ENCODE data around the gene HGD. TPM values are rescaled to one million over a fixed set of nuclear protein-coding genes. Genes with fewer than 3 reads are reported as not detected.

HGD gene
- total RNA-seq, 1 experiment from 2014 or later, result 0.33 TPM

DNA sequence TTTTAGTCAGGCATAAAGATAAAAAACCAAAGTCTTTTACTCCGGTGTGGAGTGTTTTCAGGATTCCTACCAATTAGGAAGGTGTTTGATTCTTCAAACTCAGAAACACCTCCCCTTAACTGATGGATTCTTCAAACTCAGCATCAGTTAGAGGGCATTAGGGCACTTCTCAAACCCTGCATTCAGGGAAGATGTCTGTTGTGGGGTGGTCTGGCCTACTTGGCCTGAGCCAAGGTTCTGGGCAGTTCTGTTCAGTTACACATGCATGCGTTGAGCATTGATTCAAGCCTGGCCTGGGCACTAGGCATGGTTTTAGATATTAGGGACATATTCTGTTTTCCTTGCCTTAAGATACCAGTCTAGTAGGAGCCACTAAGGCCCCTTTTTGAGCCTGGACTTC, 1.0 kb downstream of the HGD start:
- no peaks in the 10 kb centered on the region for H3K79me2 ChIP-seq (ENCODE audit: insufficient read depth, low read length)
- Mint-ChIP-seq H3K9me3 (peaks cover 7 to 8% of the 10 kb centered on the region in 2 experiments; a peak in 4 of 5 replicates), H3K4me3 (no peak overlapping the region), H3K27ac (peak overlapping the region; percentile 91 to 98 (median 94); a peak in 6 of 7 replicates), H3K4me1 (peaks cover 63 to 69% of the 10 kb centered on the region in 2 experiments), H3K36me3 (ENCODE audit: insufficient read depth in 1 of 3, low read depth in 3 of 3) (peaks cover 0 to 8% (median 8%) of the 10 kb centered on the region in 3 experiments; a peak in 5 of 7 replicates), H3K27me3 (ENCODE audit: low read depth) (no peaks in the 10 kb centered on the region)
- no peak overlapping the region for H3K23ac ChIP-seq (ENCODE audit: insufficient read length, low read depth, low read length)
- H2AFZ ChIP-seq (ENCODE audit: low read length), result no peak overlapping the region
- DNase-seq, result no peak
- H3K79me1 ChIP-seq (ENCODE audit: insufficient read depth, low read depth, low read length, poor library complexity, severe bottlenecking), result no peaks in the 10 kb centered on the region
- H3K27me3 ChIP-seq (ENCODE audit: insufficient read depth, low read length), result no peaks in the 10 kb centered on the region
- H3K4me1 ChIP-seq (ENCODE audit: insufficient read depth, low read length), result peaks cover 3% of the 10 kb centered on the region; the same call in 1 of the 2 replicates
- no peak overlapping the region for H4K8ac ChIP-seq (replicated peaks; ENCODE audit: insufficient read length, low read depth, low read length)
- no peak overlapping the region for H2BK120ac ChIP-seq (ENCODE audit: low read depth, low read length, poor library complexity, severe bottlenecking)
- H3K27ac ChIP-seq (ENCODE audit: insufficient read length, low read depth, low read length), result no peak overlapping the region
- H3K56ac ChIP-seq (ENCODE audit: insufficient read length, low read depth, low read length), result no peak overlapping the region
- H3K9me3 ChIP-seq (ENCODE audit: control insufficient read depth, low read depth, low read length), result no peaks in the 10 kb centered on the region
- H3K23me2 ChIP-seq (ENCODE audit: insufficient read length, low read depth, low read length, poor library complexity, severe bottlenecking), result no peaks in the 10 kb centered on the region
- H4K91ac ChIP-seq (ENCODE audit: insufficient read length, low read depth, low read length), result no peak overlapping the region
- H4K5ac ChIP-seq (ENCODE audit: insufficient read length, low read depth, low read length), result no peak overlapping the region
- H3K4ac ChIP-seq (ENCODE audit: low read depth, low read length), result no peak overlapping the region
- H3K4me2 ChIP-seq (ENCODE audit: insufficient read depth, insufficient read length, low read length), result no peak overlapping the region
- H2BK5ac ChIP-seq (ENCODE audit: insufficient read length, low read length), result no peak overlapping the region
- H2BK20ac ChIP-seq (ENCODE audit: low read depth, low read length, poor library complexity, severe bottlenecking), result no peak overlapping the region
- no peak overlapping the region for H2BK12ac ChIP-seq (ENCODE audit: insufficient read length, low read depth, low read length)
- H2AK5ac ChIP-seq (ENCODE audit: insufficient read length, low read length), result no peak overlapping the region
- H4K20me1 ChIP-seq (ENCODE audit: control insufficient read depth, insufficient read depth, insufficient read length), result no peaks in the 10 kb centered on the region
- no peak overlapping the region for H3K9ac ChIP-seq (ENCODE audit: extremely low read depth, insufficient read length, low read length)
- H3K18ac ChIP-seq (ENCODE audit: insufficient read length, low read depth, low read length), result no peak overlapping the region
- no CpG with 5 or more reads among the region's 2 CpGs for whole genome bisulfite sequencing (ENCODE audit: extremely low coverage, insufficient read length, low lambda C conversion rate)
- no peak overlapping the region for H2BK15ac ChIP-seq (ENCODE audit: low read depth, low read length)
- no peak overlapping the region for H3T11ph ChIP-seq (ENCODE audit: low read length)
- TF ChIP-seq, protein P1, sequence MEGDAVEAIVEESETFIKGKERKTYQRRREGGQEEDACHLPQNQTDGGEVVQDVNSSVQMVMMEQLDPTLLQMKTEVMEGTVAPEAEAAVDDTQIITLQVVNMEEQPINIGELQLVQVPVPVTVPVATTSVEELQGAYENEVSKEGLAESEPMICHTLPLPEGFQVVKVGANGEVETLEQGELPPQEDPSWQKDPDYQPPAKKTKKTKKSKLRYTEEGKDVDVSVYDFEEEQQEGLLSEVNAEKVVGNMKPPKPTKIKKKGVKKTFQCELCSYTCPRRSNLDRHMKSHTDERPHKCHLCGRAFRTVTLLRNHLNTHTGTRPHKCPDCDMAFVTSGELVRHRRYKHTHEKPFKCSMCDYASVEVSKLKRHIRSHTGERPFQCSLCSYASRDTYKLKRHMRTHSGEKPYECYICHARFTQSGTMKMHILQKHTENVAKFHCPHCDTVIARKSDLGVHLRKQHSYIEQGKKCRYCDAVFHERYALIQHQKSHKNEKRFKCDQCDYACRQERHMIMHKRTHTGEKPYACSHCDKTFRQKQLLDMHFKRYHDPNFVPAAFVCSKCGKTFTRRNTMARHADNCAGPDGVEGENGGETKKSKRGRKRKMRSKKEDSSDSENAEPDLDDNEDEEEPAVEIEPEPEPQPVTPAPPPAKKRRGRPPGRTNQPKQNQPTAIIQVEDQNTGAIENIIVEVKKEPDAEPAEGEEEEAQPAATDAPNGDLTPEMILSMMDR (conservative IDR thresholded peaks at IDR 0.05), result no peak
- H3K14ac ChIP-seq (ENCODE audit: insufficient read depth, low read length), result no peak overlapping the region
